HepG2 (cell line): ENCODE measurements around the gene RASGRP2. TPM values are rescaled to one million over a fixed set of nuclear protein-coding genes. Genes with fewer than 3 reads are reported as not detected.

ENCODE experiments used
- ATAC-seq: fragments of 200-7000 bp; cut with Tn5 transposase; 3 replicates; pipeline ENCODE4 v1.9.1; 2020; ENCODE audit warnings: mild to moderate bottlenecking, moderate library complexity
- BruUV-seq: library from RNA; stranded (reverse); fragments of 400-500 nt; replicated peaks from 2 replicates; lab custom pipeline; 2021; lab: Mats Ljungman, UMichigan
- CTCF ChIA-PET: fragments of 300-600 bp; formaldehyde crosslinking; extraction: SDS; loops from one replicate; lab custom pipeline; 2021; ENCODE audit warnings: low total read pairs, inconsistent platforms, low intra/inter-chr PET ratio; lab: Yijun Ruan, JAX
- POLR2A ChIA-PET: fragments of 350-600 bp; sonication (Branson Sonifier 250); formaldehyde crosslinking; loops from one replicate; lab custom pipeline; 2020; ENCODE audit warnings: antibody characterized with exemption, inconsistent platforms; lab: Yijun Ruan, JAX
- DNase-seq: peaks from one replicate; pipeline ENCODE4 v3.0.0-alpha.2; 2015; ENCODE audit warnings: low spot score
- FAIRE-seq: peaks from 3 replicates; lab custom pipeline; 2011; peaks lifted over from hg19 to GRCh38; lab: Jason Lieb, UNC
- H2AFZ ChIP-seq: one replicate; pipeline ENCODE4 v1.6.1; 2011; ENCODE audit warnings: low read length, inconsistent platforms
- H3K27ac ChIP-seq: fragments of 300-600 bp; 3 replicates; pipeline ENCODE4 v1.8.0; 2011; ENCODE audit warnings: mixed run types, mild to moderate bottlenecking, mixed read lengths, low read length, inconsistent platforms; ENCODE audit not compliant: insufficient read depth; ENCODE audit errors: extremely low read length
- H3K27me3 ChIP-seq, 2 experiments: fragments of 200-600 bp in 1 of 2; 2 replicates in 1 of 2; 3 replicates in 1 of 2; pipeline versions ENCODE4 v1.6.0 to v1.8.0; 2011; ENCODE audit warnings: low read length in 2 of 2, mild to moderate bottlenecking in 2 of 2, moderate library complexity in 2 of 2, inconsistent platforms in 1 of 2; ENCODE audit not compliant: insufficient read depth in 2 of 2, control insufficient read depth in 1 of 2
- H3K36me3 ChIP-seq, 2 experiments: fragments of 200-600 bp in 1 of 2; replicated peaks in 1 of 2; 2 replicates in 1 of 2; 3 replicates in 1 of 2; pipeline versions ENCODE4 v1.5.1 to v1.8.0; 2011; ENCODE audit warnings: low read length in 2 of 2, inconsistent platforms in 1 of 2; ENCODE audit not compliant: insufficient read depth in 2 of 2, control insufficient read depth in 1 of 2
- H3K4me1 ChIP-seq: 2 replicates; pipeline ENCODE4 v1.5.1; 2012; ENCODE audit warnings: low read length, inconsistent platforms; ENCODE audit not compliant: insufficient read depth
- H3K4me2 ChIP-seq: 2 replicates; pipeline ENCODE4 v1.6.0; 2011; ENCODE audit warnings: low read depth, low read length, inconsistent platforms
- H3K4me3 ChIP-seq, 3 experiments: fragments of 200-600 bp in 1 of 3; sonication (generic), shearing (Covaris generic) in 1 of 3; replicated peaks in 1 of 3; 2 replicates each; pipeline ENCODE4 v1.5.1; 2011 to 2016; ENCODE audit warnings: low read length in 3 of 3, inconsistent platforms in 2 of 3, low read depth in 2 of 3, mild to moderate bottlenecking in 2 of 3, control low read depth in 1 of 3, mixed read lengths in 1 of 3; ENCODE audit not compliant: insufficient read depth in 1 of 3
- H3K79me2 ChIP-seq: one replicate; pipeline ENCODE4 v1.6.1; 2011; ENCODE audit warnings: low read length, inconsistent platforms; ENCODE audit not compliant: insufficient read depth
- H3K9ac ChIP-seq: 2 replicates; pipeline ENCODE4 v1.6.0; 2011; ENCODE audit warnings: mild to moderate bottlenecking, low read depth, low read length, inconsistent platforms; ENCODE audit not compliant: insufficient read depth
- H3K9me3 ChIP-seq: 2 replicates; pipeline ENCODE4 v1.5.1; 2012; ENCODE audit warnings: mild to moderate bottlenecking, low read length
- H4K20me1 ChIP-seq: 2 replicates; pipeline ENCODE4 v1.6.0; 2011; ENCODE audit warnings: inconsistent platforms, mild to moderate bottlenecking, low read length, moderate library complexity; ENCODE audit not compliant: insufficient read depth
- ADNP ChIP-seq: sonication (generic); formaldehyde crosslinking; IDR thresholded peaks from 2 replicates; pipeline ENCODE4 v1.4.0; 2020; ENCODE audit warnings: missing genetic modification reagents
- BCL6 ChIP-seq: IDR thresholded peaks from 2 replicates; pipeline ENCODE4 v1.6.1; 2016; ENCODE audit warnings: missing genetic modification reagents, missing compliant biosample characterization
- CEBPB ChIP-seq: IDR thresholded peaks from 2 replicates; pipeline ENCODE4 v1.6.1; 2011; ENCODE audit warnings: low read depth, low read length, improper control_type of control experiment, borderline replicate concordance
- CENPBD1 ChIP-seq: sonication (generic); formaldehyde crosslinking; IDR thresholded peaks from 2 replicates; pipeline ENCODE4 v1.8.0; 2022; ENCODE audit warnings: missing genetic modification reagents, low read depth, mild to moderate bottlenecking, borderline replicate concordance
- CREB1 ChIP-seq, 2 experiments: fragments of 450-650 bp in 1 of 2; IDR thresholded peaks; 2 replicates each; pipeline ENCODE4 v1.6.1; 2016 to 2017; ENCODE audit warnings: control low read depth in 1 of 2, mild to moderate bottlenecking in 1 of 2, missing compliant biosample characterization in 1 of 2, missing genetic modification characterization in 1 of 2
- EED ChIP-seq: sonication (generic); formaldehyde crosslinking; IDR thresholded peaks from 2 replicates; pipeline ENCODE4 v1.5.0; 2020; ENCODE audit warnings: mild to moderate bottlenecking, missing genetic modification reagents
- FOXA3 ChIP-seq: IDR thresholded peaks from 2 replicates; pipeline ENCODE4 v1.6.1; 2016; ENCODE audit warnings: missing genetic modification reagents, missing compliant biosample characterization
- FOXP1 ChIP-seq, 2 experiments: fragments of 450-650 bp in 1 of 2; IDR thresholded peaks; 2 replicates each; pipeline ENCODE4 v1.6.1; 2017 to 2018; ENCODE audit warnings: antibody characterized with exemption in 1 of 2
- GATAD2A ChIP-seq: IDR thresholded peaks from 2 replicates; pipeline ENCODE4 v1.6.1; 2016
- HHEX ChIP-seq: IDR thresholded peaks from 2 replicates; pipeline ENCODE4 v1.6.1; 2016; ENCODE audit warnings: control low read depth
- ZBTB25 ChIP-seq: IDR thresholded peaks from 2 replicates; pipeline ENCODE4 v1.6.1; 2018; ENCODE audit warnings: missing genetic modification reagents
- ZNF549 ChIP-seq: sonication (generic); formaldehyde crosslinking; IDR thresholded peaks from 2 replicates; pipeline ENCODE4 v1.5.0; 2020; ENCODE audit warnings: missing genetic modification reagents
- WGBS: methylation state at CpG from one replicate; pipeline ENCODE4 v1.1.6; 2017; ENCODE audit warnings: low lambda C conversion rate; 5-methylcytosine and 5-hydroxymethylcytosine counted together
- in situ Hi-C: cut with HindIII; loops from 2 replicates; pipeline ENCODE4 v1.10.0; 2017; ENCODE audit warnings: low pct_unique_long_range_greater_than_20kb; ENCODE audit not compliant: extremely low pct_ligation_motif_present
- intact Hi-C: fragments of 100-400 bp; cut with micrococcal nuclease; formaldehyde crosslinking; loops from one replicate; pipeline ENCODE4 v1.10.0; 2022; ENCODE audit not compliant: unreplicated experiment
- polyA plus RNA-seq, 8 experiments: library from polyadenylated mRNA; depleted of rRNA in 3 of 8; stranded (reverse) in 7 of 8; unstranded in 1 of 8; fragments of >200 nt; fragmentation: Illumina TruSeq in 4 of 8; extraction: Trizol in 4 of 8; gene quantifications; 2 replicates each; pipeline versions ENCODE4 v1.2.1 to v1.2.3, GENCODE V29; 2011 to 2016; ENCODE audit warnings: low read depth in 4 of 8, missing spikeins in 1 of 8, mixed read lengths in 1 of 8; ENCODE audit not compliant: insufficient read depth in 1 of 8
- total RNA-seq, 5 experiments: library from RNA; depleted of rRNA; stranded (reverse); fragments of >200 nt; fragmentation: Illumina TruSeq; extraction: Trizol; gene quantifications; 2 replicates each; pipeline ENCODE4 v1.2.3, GENCODE V29; 2016; ENCODE audit warnings: low read depth in 1 of 5

RASGRP2 gene
- total and polyA plus RNA-seq, 2 of the 13 experiments (the other 11 are each of a cell fraction or from before 2014, with no cell fraction given) = 0.61 TPM; not detected in 1

GRCh38 chr11:64685536-64685935 lies 58.4 kb downstream of the RASGRP2 start (continued):
- TF ChIP-seq ZNF549 (CRISPR knock-in tag) = no peak

GRCh38 chr11:64684357-64684756 lies 59.6 kb downstream of the RASGRP2 start:
- no peaks in the 10 kb centered on the region for H4K20me1 ChIP-seq
- CTCF ChIA-PET = no interaction called here
- in situ Hi-C loops (no loop called here), intact Hi-C loops (no loop called here)
- ATAC-seq = no peak
- H3K9me3 ChIP-seq = no peaks in the 10 kb centered on the region
- no peak overlapping the region for H2AFZ ChIP-seq
- FAIRE-seq = no peak
- peaks cover 9 to 60% of the 10 kb centered on the region in 2 experiments; a peak in 3 of 5 replicates for H3K27me3 ChIP-seq
- no peaks in the 10 kb centered on the region for H3K36me3 ChIP-seq
- no peaks in the 10 kb centered on the region; the same call in 1 of the 2 replicates for H3K4me1 ChIP-seq
- H3K79me2 ChIP-seq = no peaks in the 10 kb centered on the region
- BruUV-seq = no TSS peak
- WGBS = 14% methylated on average over 8 of the region's 8 CpGs
- no peak overlapping the region for H3K4me3 ChIP-seq
- no peak for TF ChIP-seq EED (CRISPR knock-in tag)
- TF ChIP-seq CREB1 (IDR thresholded peaks at IDR 0.05) = 0 out of 2 replicates have a peak, but pooled peaks have one; percentile 24
- no peak for TF ChIP-seq CREB1 (CRISPR knock-in tag; IDR thresholded peaks at IDR 0.05)
- no peak for DNase-seq
- POLR2A ChIA-PET = no interaction called here
- no peak overlapping the region for H3K27ac ChIP-seq
- no peak overlapping the region for H3K9ac ChIP-seq
- H3K4me2 ChIP-seq = no peak overlapping the region

- Histone ChIP-seq H3K4me3 (no peak overlapping the region), H2AFZ (no peak overlapping the region), H3K9ac (no peak overlapping the region), H4K20me1 (no peaks in the 10 kb centered on the region), H3K36me3 (no peaks in the 10 kb centered on the region), H3K4me1 (no peaks in the 10 kb centered on the region), H3K27ac (no peak overlapping the region), H3K4me2 (no peak overlapping the region), H3K9me3 (no peaks in the 10 kb centered on the region), H3K27me3 (peaks cover 12 to 68% of the 10 kb centered on the region in 2 experiments), H3K79me2 (no peaks in the 10 kb centered on the region)
- FAIRE-seq (no peak), DNase-seq (no peak), ATAC-seq (no peak)
- no TSS peak for BruUV-seq
- intact Hi-C loops (no loop called here), in situ Hi-C loops (no loop called here)
- ChIA-PET POLR2A (no interaction called here), CTCF (no interaction called here)
- 0% methylated on average over 4 of the region's 4 CpGs for WGBS
- no peak for TF ChIP-seq ADNP (CRISPR knock-in tag)
- no peak for TF ChIP-seq FOXP1 (IDR thresholded peaks at IDR 0.05)
- TF ChIP-seq FOXP1 (CRISPR knock-in tag; IDR thresholded peaks at IDR 0.05) = peak; percentile 48; the same call in 1 of the 2 replicates
- peak; percentile 44 for TF ChIP-seq GATAD2A (CRISPR knock-in tag)
- peak; percentile 39; the same call in 1 of the 2 replicates for TF ChIP-seq BCL6 (CRISPR knock-in tag)
- TF ChIP-seq ZBTB25 (CRISPR knock-in tag) = no peak
- peak; percentile 29; the same call in 1 of the 2 replicates for TF ChIP-seq CEBPB
- no peak for TF ChIP-seq CENPBD1 (CRISPR knock-in tag)
- peak; percentile 60; the same call in 1 of the 2 replicates for TF ChIP-seq HHEX (CRISPR knock-in tag)
- TF ChIP-seq FOXA3 = peak; percentile 29; the same call in 1 of the 2 replicates
These were observed 62.8 kb downstream of the RASGRP2 start for GRCh38 chr11:64681171-64681570.
